Measurements from ENCODE around the gene ARID3A. TPM values are rescaled to one million over a fixed set of nuclear protein-coding genes. Genes with fewer than 3 reads are reported as not detected.
A peak's percentile ranks its signal among the peaks of the same experiment; 100 is the strongest.

Gene ARID3A
- total RNA-seq, 1 donor from 2014 or later: 4.8 TPM

- Histone ChIP-seq H3K9me3 (replicated peaks) (peaks cover 4% of the 10 kb centered on the region), H3K4me3 (no peak overlapping the region), H3K36me3 (peaks cover 38% of the 10 kb centered on the region), H3K27me3 (ENCODE audit: low read depth) (no peaks in the 10 kb centered on the region), H3K4me1 (no peaks in the 10 kb centered on the region), H3K27ac (replicated peaks) (no peak overlapping the region)
- no peak for DNase-seq
- intact Hi-C loops (cut with micrococcal nuclease): no loop called here
- TF ChIP-seq CTCF (IDR thresholded peaks at IDR 0.05; ENCODE audit: borderline replicate concordance): no peak
Observed at GRCh38 chr19:964116-964520, 38.3 kb downstream of the ARID3A start.

- no peak for DNase-seq
- Histone ChIP-seq H3K4me1 (no peaks in the 10 kb centered on the region), H3K4me3 (no peak overlapping the region), H3K36me3 (peaks cover 47% of the 10 kb centered on the region), H3K27ac (replicated peaks) (no peak overlapping the region), H3K9me3 (replicated peaks) (peaks cover 4% of the 10 kb centered on the region), H3K27me3 (ENCODE audit: low read depth) (no peaks in the 10 kb centered on the region)
- TF ChIP-seq CTCF (IDR thresholded peaks at IDR 0.05; ENCODE audit: borderline replicate concordance): no peak
- intact Hi-C loops (cut with micrococcal nuclease): no loop called here
Observed at GRCh38 chr19:964761-965694, 39.2 kb downstream of the ARID3A start.

GRCh38 chr19:966485-967088 is 40.8 kb downstream of the ARID3A start:
- Histone ChIP-seq H3K36me3 (peaks cover 62% of the 10 kb centered on the region), H3K4me1 (no peaks in the 10 kb centered on the region), H3K27ac (replicated peaks) (no peak overlapping the region), H3K9me3 (replicated peaks) (peaks cover 17% of the 10 kb centered on the region), H3K27me3 (ENCODE audit: low read depth) (no peaks in the 10 kb centered on the region), H3K4me3 (no peak overlapping the region)
- no peak for DNase-seq
- intact Hi-C loops (cut with micrococcal nuclease): no loop called here
- no peak for TF ChIP-seq CTCF (IDR thresholded peaks at IDR 0.05; ENCODE audit: borderline replicate concordance)

GRCh38 chr19:970695-971094 is 44.9 kb downstream of the ARID3A start:
- H3K4me1 ChIP-seq: no peaks in the 10 kb centered on the region
- peaks cover 59% of the 10 kb centered on the region for H3K36me3 ChIP-seq
- H3K27ac ChIP-seq (replicated peaks): no peak overlapping the region
- intact Hi-C loops (cut with micrococcal nuclease): no loop called here
- no peak overlapping the region for H3K4me3 ChIP-seq
- H3K27me3 ChIP-seq (ENCODE audit: low read depth): no peaks in the 10 kb centered on the region
- no peak for DNase-seq
- H3K9me3 ChIP-seq (replicated peaks): peaks cover 17% of the 10 kb centered on the region
- peak; percentile 46 for TF ChIP-seq CTCF (IDR thresholded peaks at IDR 0.05; ENCODE audit: borderline replicate concordance)

- peaks cover 53% of the 10 kb centered on the region for H3K36me3 ChIP-seq
Observed at GRCh38 chr19:971795-972194, 46.0 kb downstream of the ARID3A start.

More at GRCh38 chr19:971795-972194, 46.0 kb downstream of the ARID3A start:
- no peak for DNase-seq
- Histone ChIP-seq H3K9me3 (replicated peaks) (peaks cover 13% of the 10 kb centered on the region), H3K27ac (replicated peaks) (no peak overlapping the region), H3K27me3 (ENCODE audit: low read depth) (no peaks in the 10 kb centered on the region), H3K4me3 (no peak overlapping the region), H3K4me1 (no peaks in the 10 kb centered on the region)
- intact Hi-C loops (cut with micrococcal nuclease): no loop called here
- TF ChIP-seq CTCF (IDR thresholded peaks at IDR 0.05; ENCODE audit: borderline replicate concordance): no peak

All from left ventricle myocardium inferior (tissue), 1 donor.